Upper lobe of left lung (tissue), 6 donors: Measurements from ENCODE around the gene RCSD1. TPM values are rescaled to one million over a fixed set of nuclear protein-coding genes. Genes with fewer than 3 reads are reported as not detected.

ENCODE experiments used
- ATAC-seq, 2 donors: fragments of 200-7000 bp; cut with Tn5 transposase; one replicate each; pipeline ENCODE4 v1.9.1; 2022; ENCODE audit warnings: mild to moderate bottlenecking in 2 of 2, moderate library complexity in 2 of 2; ENCODE audit not compliant: low FRiP score in 2 of 2
- DNase-seq, 2 donors: peaks; one replicate each; pipeline ENCODE4 v3.0.0-alpha.2; 2019 to 2020
- H3K27ac ChIP-seq, 4 donors: fragments of 200-600 bp; sonication (generic); one replicate each; pipeline ENCODE4 v1.5.1; 2016 to 2019
- H3K27me3 ChIP-seq, 4 donors: fragments of 200-600 bp; sonication (generic); one replicate each; pipeline ENCODE4 v1.5.1; 2017 to 2019
- H3K36me3 ChIP-seq, 4 donors: fragments of 200-600 bp; sonication (generic); one replicate each; pipeline ENCODE4 v1.5.1; 2016 to 2019
- H3K4me1 ChIP-seq, 4 donors: fragments of 200-600 bp; sonication (generic); one replicate each; pipeline ENCODE4 v1.5.1; 2018 to 2019
- H3K4me3 ChIP-seq, 4 donors: fragments of 200-600 bp; sonication (generic); one replicate each; pipeline ENCODE4 v1.5.1; 2017 to 2019; ENCODE audit warnings: mild to moderate bottlenecking in 2 of 4, moderate library complexity in 1 of 4
- H3K9me3 ChIP-seq, 4 donors: fragments of 200-600 bp; sonication (generic); one replicate each; pipeline ENCODE4 v1.5.1; 2018 to 2019
- CTCF ChIP-seq, 6 experiments: fragments of 450-650 bp in 4 of 6; fragments of 200-600 bp in 2 of 6; sonication (generic) in 2 of 6; IDR thresholded peaks; one replicate each; pipeline ENCODE4 v1.5.1; 2016 to 2019; ENCODE audit warnings: antibody characterized with exemption in 6 of 6
- EP300 ChIP-seq, 4 donors: sonication (generic); formaldehyde crosslinking; IDR thresholded peaks; one replicate each; pipeline ENCODE4 v1.5.1; 2017; ENCODE audit warnings: antibody characterized with exemption in 4 of 4, control low read depth in 2 of 4
- POLR2A ChIP-seq, 4 donors: fragments of 450-650 bp; IDR thresholded peaks; one replicate each; pipeline ENCODE4 v1.5.1; 2016 to 2017; ENCODE audit warnings: antibody characterized with exemption in 4 of 4, mild to moderate bottlenecking in 2 of 4
- POLR2AphosphoS5 ChIP-seq, 2 donors: sonication (generic); formaldehyde crosslinking; IDR thresholded peaks; one replicate each; pipeline ENCODE4 v1.5.1; 2017; ENCODE audit warnings: antibody characterized with exemption in 2 of 2
- WGBS, 2 donors: methylation state at CpG; one replicate each; pipeline ENCODE4 v1.1.5; 2017 to 2018; 5-methylcytosine and 5-hydroxymethylcytosine counted together
- total RNA-seq, 6 donors: library from RNA; depleted of rRNA in 4 of 6; stranded (reverse); fragments of >200 nt in 4 of 6; gene quantifications; one replicate each; pipeline versions ENCODE4 v1.1.0 to v1.2.1, GENCODE V29; 2016 to 2021
- donor health status: DM: no; HTN: no; CAD: no; lungs with moderate emphysema.
- donor health status: DM: no; HTN: yes; CAD: no; lungs with severe emphysema.

The RCSD1 gene
- total RNA-seq, 6 donors from 2014 or later, result 10.7 to 27.2 (median 18.1) TPM

- DNase-seq (peak in 1 of 2 donors; percentile 72), ATAC-seq (peak; percentile 23 to 66)
- H3K4me3 ChIP-seq, result no peak overlapping the region
- peaks cover 24 to 40% (median 31%) of the 10 kb centered on the region in 4 donors for H3K4me1 ChIP-seq
- H3K9me3 ChIP-seq, result no peaks in the 10 kb centered on the region
- H3K27me3 ChIP-seq, result no peaks in the 10 kb centered on the region
- no peak for TF ChIP-seq EP300 (IDR thresholded peaks at IDR 0.05)
- peak in 1 of 2 donors; percentile 44 for TF ChIP-seq POLR2AphosphoS5 (IDR thresholded peaks at IDR 0.05)
- TF ChIP-seq POLR2A (IDR thresholded peaks at IDR 0.05), result no peak
- TF ChIP-seq CTCF (IDR thresholded peaks at IDR 0.05), result no peak
- H3K36me3 ChIP-seq, result no peaks in the 10 kb centered on the region
- WGBS, 2 donors, result 44 to 61% methylated on average over 10 of the region's 10 CpGs
- peak overlapping the region; percentile 64 to 97 (median 93) for H3K27ac ChIP-seq
Observed at GRCh38 chr1:167627865-167628641, 2.0 kb upstream of the RCSD1 start.

- Histone ChIP-seq H3K9me3 (no peaks in the 10 kb centered on the region), H3K27me3 (no peaks in the 10 kb centered on the region), H3K4me1 (peaks cover 29 to 42% (median 34%) of the 10 kb centered on the region in 4 donors), H3K27ac (peak overlapping the region; percentile 64 to 97 (median 93)), H3K36me3 (no peaks in the 10 kb centered on the region), H3K4me3 (no peak overlapping the region)
- ATAC-seq (no peak), DNase-seq (no peak)
- WGBS, 2 donors, result 75 to 82% methylated on average over 10 to 12 of the region's 12 CpGs
- no peak for TF ChIP-seq EP300 (IDR thresholded peaks at IDR 0.05)
- TF ChIP-seq POLR2A (IDR thresholded peaks at IDR 0.05), result no peak
- no peak for TF ChIP-seq CTCF (IDR thresholded peaks at IDR 0.05)
- no peak for TF ChIP-seq POLR2AphosphoS5 (IDR thresholded peaks at IDR 0.05)
Observed at GRCh38 chr1:167628741-167629515, 1.1 kb upstream of the RCSD1 start.

GRCh38 chr1:167630568-167631385 is 745 bp downstream of the RCSD1 start:
- no peaks in the 10 kb centered on the region for H3K36me3 ChIP-seq
- ATAC-seq, result peak in 1 of 2 donors; percentile 48
- WGBS, 2 donors, result 21 to 30% methylated on average over 16 of the region's 16 CpGs
- no peaks in the 10 kb centered on the region for H3K9me3 ChIP-seq
- no peak for TF ChIP-seq POLR2A (IDR thresholded peaks at IDR 0.05)
- no peak for TF ChIP-seq EP300 (IDR thresholded peaks at IDR 0.05)
- TF ChIP-seq POLR2AphosphoS5 (IDR thresholded peaks at IDR 0.05), result no peak
- TF ChIP-seq CTCF (IDR thresholded peaks at IDR 0.05), result no peak
- peak overlapping the region; percentile 44 to 69 (median 56) for H3K4me3 ChIP-seq
- no peak for DNase-seq
- H3K4me1 ChIP-seq, result peaks cover 34 to 48% (median 41%) of the 10 kb centered on the region in 4 donors
- no peaks in the 10 kb centered on the region for H3K27me3 ChIP-seq
- peak overlapping the region; percentile 85 to 97 (median 93) for H3K27ac ChIP-seq

- Histone ChIP-seq H3K4me3 (peak overlapping the region in 3 of 4 donors; percentile 51 to 69 (median 61)), H3K27ac (peak overlapping the region; percentile 85 to 97 (median 93)), H3K27me3 (no peaks in the 10 kb centered on the region), H3K9me3 (no peaks in the 10 kb centered on the region), H3K4me1 (peaks cover 37 to 48% (median 41%) of the 10 kb centered on the region in 4 donors), H3K36me3 (no peaks in the 10 kb centered on the region)
- WGBS, 2 donors, result 44 to 51% methylated on average over 3 of the region's 3 CpGs
- ATAC-seq (no peak), DNase-seq (no peak)
- TF ChIP-seq POLR2A (IDR thresholded peaks at IDR 0.05), result no peak
- no peak for TF ChIP-seq POLR2AphosphoS5 (IDR thresholded peaks at IDR 0.05)
- no peak for TF ChIP-seq EP300 (IDR thresholded peaks at IDR 0.05)
Observed at GRCh38 chr1:167631386-167631935, 1.4 kb downstream of the RCSD1 start.
